Heart left ventricle (tissue), 16 donors: ENCODE data around the gene RALB. TPM values are rescaled to one million over a fixed set of nuclear protein-coding genes. Genes with fewer than 3 reads are reported as not detected.

Experiments used
- ATAC-seq, 4 donors: fragments of 200-7000 bp; cut with Tn5 transposase; one replicate each; pipeline ENCODE4 v1.9.1; 2020 to 2022; ENCODE audit warnings: moderate library complexity in 4 of 4, mild to moderate bottlenecking in 3 of 4, moderate number of reproducible peaks in 1 of 4
- DNase-seq, 5 donors: peaks; one replicate each; pipeline ENCODE4 v3.0.0-alpha.2; 2020
- H3K27ac ChIP-seq, 12 donors: fragments of 200-600 bp; sonication (generic) in 4 of 12; one replicate each; pipeline versions ENCODE4 v1.5.0 to v1.8.0; 2016 to 2022; ENCODE audit warnings: mild to moderate bottlenecking in 2 of 12
- H3K27me3 ChIP-seq, 9 donors: fragments of 200-600 bp; sonication (generic) in 2 of 9; one replicate each; pipeline versions ENCODE4 v1.5.1 to v1.8.0; 2016 to 2022; ENCODE audit warnings: mild to moderate bottlenecking in 3 of 9
- H3K36me3 ChIP-seq, 9 donors: fragments of 200-600 bp; sonication (generic) in 2 of 9; one replicate each; pipeline versions ENCODE4 v1.5.0 to v1.8.0; 2018 to 2022; ENCODE audit warnings: mild to moderate bottlenecking in 2 of 9
- H3K4me1 ChIP-seq, 12 donors: fragments of 200-600 bp; sonication (generic) in 4 of 12; one replicate each; pipeline versions ENCODE4 v1.5.0 to v1.8.0; 2016 to 2022; ENCODE audit warnings: mild to moderate bottlenecking in 3 of 12
- H3K4me3 ChIP-seq, 12 donors: fragments of 200-600 bp; sonication (generic) in 4 of 12; one replicate each; pipeline versions ENCODE4 v1.5.0 to v1.8.0; 2017 to 2022; ENCODE audit warnings: mild to moderate bottlenecking in 9 of 12, moderate library complexity in 4 of 12
- H3K9me3 ChIP-seq, 12 donors: fragments of 200-600 bp; sonication (generic) in 4 of 12; one replicate each; pipeline versions ENCODE4 v1.5.0 to v1.8.0; 2016 to 2022; ENCODE audit warnings: mild to moderate bottlenecking in 1 of 12
- CTCF ChIP-seq, 12 donors: fragments of 200-600 bp; sonication (generic) in 4 of 12; IDR thresholded peaks; one replicate each; pipeline versions ENCODE4 v1.5.0 to v1.8.0; 2018 to 2022; ENCODE audit warnings: antibody characterized with exemption in 12 of 12, mild to moderate bottlenecking in 5 of 12
- POLR2A ChIP-seq, 2 donors: fragments of 450-650 bp; IDR thresholded peaks; one replicate each; pipeline ENCODE4 v1.6.1; 2017; ENCODE audit warnings: antibody characterized with exemption in 2 of 2, mild to moderate bottlenecking in 2 of 2, moderate library complexity in 2 of 2
- WGBS, 4 donors: extraction: QIAGEN DNeasy Blood & Tissue Kit in 2 of 4; methylation state at CpG; one replicate each; pipeline versions ENCODE4 v1.1.5 to v1.1.7; 2013 to 2018; 5-methylcytosine and 5-hydroxymethylcytosine counted together
- intact Hi-C, 10 donors: fragments of 100-400 bp; cut with DNase I; formaldehyde crosslinking; loops; one replicate each; pipeline versions ENCODE4 v1.11.1 to v1.14.2; 2022
- polyA plus RNA-seq, 2 donors: library from polyadenylated mRNA; stranded (reverse); fragments of 200-250 nt; gene quantifications; one replicate each; pipeline ENCODE4 v1.2.3, GENCODE V29; 2013
- total RNA-seq, 9 donors: library from RNA; depleted of rRNA in 2 of 9; stranded (reverse); fragments of >200 nt in 2 of 9; fragmentation: NEBNext Ultra II Directional in 3 of 9; extraction: Animal tissue kit (Norgen Biotek cat#: 25700) in 3 of 9; gene quantifications; one replicate each; pipeline versions ENCODE4 v1.1.0 to v1.2.4, GENCODE V29; 2016 to 2023
- donor health status: ischemic (EF 13 %, LVEDD 7.1; RV severe dilation, severe dysfunction).
- donor health status: healthy with polysubstance abuse.
- donor health status: DM: no; HTN: yes; CAD: no.
- donor health status: DM: no; HTN: no; CAD: no.
- donor health status: ischemic (EF 25% LVEDD 6.9; RV normal size, moderate dysfunction).
- donor health status: ischemic (EF 25% LVEDD 5.7; RV mildly dilated, moderate dysfunction).
- donor health status: healthy.
- donor health status: DM: yes; HTN: yes; CAD: no.
- donor health status: ischemic (EF 35%, LVEDD 5.7; RV mildly dilated, moderate dysfunction).
- donor health status: nonischemic (EF 11% LVEDD 7.7; RV severe dilation, severe dysfunction).
- donor health status: DM: yes; HTN: yes; CAD: no.
- donor health status: PGD.
- donor health status: ischemic (EF 29% LVEDD 5.4; RV normal size, mild dysfunction).
- donor health status: nonischemic (EF 23%, LVEDD 6.1; RV moderate dilation, normal function).

The RALB gene
- total and polyA plus RNA-seq, 11 donors = 30.5 to 111 (median 45.1) TPM

GRCh38 chr2:120315367-120316033 lies 62.8 kb downstream of the RALB start:
- Histone ChIP-seq H3K9me3 (no peaks in the 10 kb centered on the region), H3K36me3 (no peaks in the 10 kb centered on the region), H3K27ac (no peak overlapping the region), H3K4me1 (peaks cover 0 to 33% (median 22%) of the 10 kb centered on the region in 12 donors), H3K4me3 (no peak overlapping the region), H3K27me3 (no peaks in the 10 kb centered on the region)
- ATAC-seq = no peak
- DNase-seq = peak in 1 of 5 donors; percentile 12
- intact Hi-C loops = loop anchor here in 8 of 10 donors (5.0 to 10.0 kb wide), 6 partner anchors 61 to 561 kb away; partner anchors contain the start of genes TMEM185B (in 3 of the 8), RALB (in 2 of the 8) and PTPN4 (in 1 of the 8)
- WGBS, 4 donors = 88 to 95% (median 93%) methylated on average over 14 to 17 of the region's 17 CpGs
- TF ChIP-seq CTCF (IDR thresholded peaks at IDR 0.05) (no peak), POLR2A (IDR thresholded peaks at IDR 0.05) (no peak)

GRCh38 chr2:120316071-120316470 lies 63.4 kb downstream of the RALB start:
- DNase-seq (no peak), ATAC-seq (no peak)
- Histone ChIP-seq H3K9me3 (no peaks in the 10 kb centered on the region), H3K27me3 (no peaks in the 10 kb centered on the region), H3K27ac (no peak overlapping the region), H3K4me1 (peaks cover 0 to 33% (median 22%) of the 10 kb centered on the region in 12 donors), H3K4me3 (no peak overlapping the region), H3K36me3 (no peaks in the 10 kb centered on the region)
- no peak for TF ChIP-seq POLR2A (IDR thresholded peaks at IDR 0.05)
- no peak for TF ChIP-seq CTCF (IDR thresholded peaks at IDR 0.05)
- WGBS, 4 donors = 92 to 97% (median 96%) methylated on average over 4 to 5 of the region's 5 CpGs
- intact Hi-C loops = loop anchor here in 8 of 10 donors (5.0 to 10.0 kb wide), 6 partner anchors 61 to 561 kb away; partner anchors contain the start of genes TMEM185B (in 3 of the 8), RALB (in 2 of the 8) and PTPN4 (in 1 of the 8)

GRCh38 chr2:120316528-120317179 lies 64.0 kb downstream of the RALB start:
- TF ChIP-seq POLR2A (IDR thresholded peaks at IDR 0.05) (no peak), CTCF (IDR thresholded peaks at IDR 0.05) (no peak)
- WGBS, 4 donors = 92 to 98% (median 95%) methylated on average over 14 to 15 of the region's 15 CpGs
- H3K27ac ChIP-seq = no peak overlapping the region
- no peaks in the 10 kb centered on the region for H3K27me3 ChIP-seq
- no peaks in the 10 kb centered on the region for H3K9me3 ChIP-seq
- no peaks in the 10 kb centered on the region for H3K36me3 ChIP-seq
- intact Hi-C loops = loop anchor here in 8 of 10 donors (5.0 to 10.0 kb wide), 6 partner anchors 62 to 562 kb away; partner anchors contain the start of genes TMEM185B (in 3 of the 8), RALB (in 2 of the 8) and PTPN4 (in 1 of the 8)
- ATAC-seq (no peak), DNase-seq (no peak)
- H3K4me1 ChIP-seq = peaks cover 0 to 33% (median 22%) of the 10 kb centered on the region in 12 donors
- H3K4me3 ChIP-seq = no peak overlapping the region

GRCh38 chr2:120317180-120317533 lies 64.5 kb downstream of the RALB start:
- Histone ChIP-seq H3K4me1 (peaks cover 0 to 33% (median 22%) of the 10 kb centered on the region in 12 donors), H3K9me3 (no peaks in the 10 kb centered on the region), H3K27ac (no peak overlapping the region), H3K27me3 (no peaks in the 10 kb centered on the region), H3K4me3 (no peak overlapping the region), H3K36me3 (no peaks in the 10 kb centered on the region)
- intact Hi-C loops = loop anchor here in 8 of 10 donors (5.0 to 10.0 kb wide), 6 partner anchors 62 to 562 kb away; partner anchors contain the start of genes TMEM185B (in 3 of the 8), RALB (in 2 of the 8) and PTPN4 (in 1 of the 8)
- TF ChIP-seq POLR2A (IDR thresholded peaks at IDR 0.05) (no peak), CTCF (IDR thresholded peaks at IDR 0.05) (no peak)
- ATAC-seq = no peak
- DNase-seq = no peak
